Liver (tissue), 9 donors: Measurements from ENCODE around the gene SGSH. TPM values are rescaled to one million over a fixed set of nuclear protein-coding genes. Genes with fewer than 3 reads are reported as not detected.
"Not testable (repeated sequence)": the region's sequence is repeated elsewhere in the genome, so short reads cannot be mapped to it uniquely, and the experiment has no call there.

Experiments
- DNase-seq: peaks from one replicate; pipeline ENCODE4 v3.0.0-alpha.2; 2017; ENCODE audit warnings: low spot score
- H3K27ac ChIP-seq, 2 donors: one replicate each; pipeline ENCODE4 v1.7.0; 2013; ENCODE audit warnings: inconsistent platforms in 2 of 2, low read length in 2 of 2, control low read depth in 1 of 2, low read depth in 1 of 2, mild to moderate bottlenecking in 1 of 2
- H3K27me3 ChIP-seq, 4 donors: one replicate each; pipeline versions ENCODE4 v1.6.1 to v1.7.0; 2013; ENCODE audit warnings: low read length in 3 of 4, inconsistent platforms in 1 of 4, mild to moderate bottlenecking in 1 of 4, moderate library complexity in 1 of 4; ENCODE audit not compliant: control insufficient read depth in 4 of 4, insufficient read depth in 4 of 4
- H3K36me3 ChIP-seq, 4 donors: one replicate each; pipeline versions ENCODE4 v1.6.1 to v1.7.0; 2013; ENCODE audit warnings: low read length in 3 of 4, mild to moderate bottlenecking in 3 of 4, low read depth in 1 of 4, moderate library complexity in 1 of 4; ENCODE audit not compliant: control insufficient read depth in 4 of 4, insufficient read depth in 3 of 4
- H3K4me1 ChIP-seq, 4 donors: one replicate each; pipeline versions ENCODE4 v1.6.1 to v1.7.0; 2013; ENCODE audit warnings: low read length in 3 of 4, mild to moderate bottlenecking in 3 of 4, moderate library complexity in 1 of 4; ENCODE audit not compliant: control insufficient read depth in 4 of 4, insufficient read depth in 4 of 4
- H3K4me3 ChIP-seq, 3 donors: one replicate each; pipeline versions ENCODE4 v1.6.1 to v1.7.0; 2013; ENCODE audit warnings: low read length in 3 of 3, control low read depth in 1 of 3, low read depth in 1 of 3, mild to moderate bottlenecking in 1 of 3
- H3K9ac ChIP-seq, 2 donors: one replicate each; pipeline ENCODE4 v1.7.0; 2013; ENCODE audit warnings: low read length in 2 of 2, mild to moderate bottlenecking in 2 of 2, moderate library complexity in 2 of 2, control low read depth in 1 of 2, low read depth in 1 of 2
- H3K9me3 ChIP-seq, 4 donors: one replicate each; pipeline versions ENCODE4 v1.6.1 to v1.7.0; 2013; ENCODE audit warnings: low read length in 3 of 4; ENCODE audit not compliant: control insufficient read depth in 4 of 4
- ATF3 ChIP-seq: IDR thresholded peaks from 2 replicates; pipeline ENCODE4 v1.6.1; 2016; ENCODE audit warnings: antibody characterized with exemption
- EGR1 ChIP-seq, 2 donors: IDR thresholded peaks; 2 replicates each; pipeline ENCODE4 v1.6.1; 2016 to 2018; ENCODE audit warnings: antibody characterized with exemption in 2 of 2, low read depth in 2 of 2
- FOXA1 ChIP-seq: IDR thresholded peaks from 2 replicates; pipeline ENCODE4 v1.6.1; 2016; ENCODE audit warnings: antibody characterized with exemption
- FOXA2 ChIP-seq: IDR thresholded peaks from 2 replicates; pipeline ENCODE4 v1.6.1; 2016; ENCODE audit warnings: antibody characterized with exemption
- GABPA ChIP-seq, 2 donors: IDR thresholded peaks in 1 of 2; conservative IDR thresholded peaks in 1 of 2; 2 replicates each; pipeline ENCODE4 v1.6.1; 2016; ENCODE audit warnings: antibody characterized with exemption in 2 of 2, mild to moderate bottlenecking in 1 of 2, moderate library complexity in 1 of 2
- HNF4A ChIP-seq, 2 donors: conservative IDR thresholded peaks; 2 replicates each; pipeline ENCODE4 v1.6.1; 2016; ENCODE audit warnings: antibody characterized with exemption in 2 of 2, mild to moderate bottlenecking in 2 of 2
- HNF4G ChIP-seq: IDR thresholded peaks from 2 replicates; pipeline ENCODE4 v1.6.1; 2016; ENCODE audit warnings: antibody characterized with exemption
- JUND ChIP-seq, 2 donors: IDR thresholded peaks; 2 replicates each; pipeline ENCODE4 v1.6.1; 2016; ENCODE audit warnings: antibody characterized with exemption in 2 of 2
- NR2F2 ChIP-seq: IDR thresholded peaks from 2 replicates; pipeline ENCODE4 v1.6.1; 2016; ENCODE audit warnings: antibody characterized with exemption
- RAD21 ChIP-seq, 2 donors: IDR thresholded peaks; 2 replicates each; pipeline ENCODE4 v1.6.1; 2016; ENCODE audit warnings: antibody characterized with exemption in 2 of 2, mild to moderate bottlenecking in 2 of 2
- RXRA ChIP-seq, 2 donors: IDR thresholded peaks; 2 replicates each; pipeline ENCODE4 v1.6.1; 2017 to 2018; ENCODE audit warnings: antibody characterized with exemption in 2 of 2, mild to moderate bottlenecking in 1 of 2
- SP1 ChIP-seq: IDR thresholded peaks from 2 replicates; pipeline ENCODE4 v1.6.1; 2018; ENCODE audit warnings: antibody characterized with exemption, mild to moderate bottlenecking
- YY1 ChIP-seq: IDR thresholded peaks from 2 replicates; pipeline ENCODE4 v1.6.1; 2016; ENCODE audit warnings: antibody characterized with exemption, mild to moderate bottlenecking
- WGBS: extraction: QIAGEN DNeasy Blood & Tissue Kit; methylation state at CpG from one replicate; pipeline ENCODE4 v1.1.7; 2013; 5-methylcytosine and 5-hydroxymethylcytosine counted together
- polyA plus RNA-seq, 2 donors: library from polyadenylated mRNA; stranded (reverse) in 1 of 2; unstranded in 1 of 2; fragments of 200-250 nt in 1 of 2; fragments of >200 nt in 1 of 2; fragmentation: Nextera tagmentation in 1 of 2; extraction: Ambion mirVana in 1 of 2; gene quantifications; one replicate each; pipeline versions ENCODE4 v1.2.1 to v1.2.3, GENCODE V29; 2013 to 2015
- total RNA-seq, 2 donors: library from RNA; depleted of rRNA; stranded (reverse); fragments of >200 nt; gene quantifications; one replicate each; pipeline ENCODE4 v1.2.3, GENCODE V29; 2014
- TF ChIP-seq, protein P1 (sequence below): fragments of 150-350 bp; IDR thresholded peaks from 2 replicates; pipeline ENCODE4 v1.5.1; 2017; ENCODE audit warnings: improper control_type of control experiment, low read depth, low read length; ENCODE audit not compliant: missing input control
- TF ChIP-seq, protein P2 (sequence below): IDR thresholded peaks from 2 replicates; pipeline ENCODE4 v1.6.1; 2016; ENCODE audit warnings: antibody characterized with exemption, mild to moderate bottlenecking
- donor health status: healthy.
- donor health status: healthy.
- donor health status: healthy.
- donor health status: healthy.
- donor health status: healthy.

SGSH gene
- total and polyA plus RNA-seq, 4 donors = 5.8 to 19.8 (median 12.9) TPM

DNA sequence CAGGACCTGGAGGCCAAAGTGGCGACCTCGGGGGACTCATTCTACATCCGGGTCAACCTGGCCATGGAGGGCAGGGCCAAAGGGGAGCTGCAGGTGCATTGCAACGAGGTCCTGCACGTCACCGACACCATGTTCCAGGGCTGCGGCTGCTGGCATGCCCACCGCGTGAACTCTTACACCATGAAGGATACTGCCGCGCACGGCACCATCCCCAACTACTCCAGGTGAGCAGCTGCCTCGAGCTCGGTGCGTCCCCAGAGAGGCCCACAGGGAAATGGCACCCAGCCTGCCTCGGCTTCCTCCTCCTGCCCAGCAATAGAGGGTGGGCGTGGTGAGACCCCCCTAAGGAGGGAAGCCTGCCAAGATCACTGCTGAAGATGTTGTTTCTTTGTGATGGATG is 17.9 kb downstream of the SGSH start:
- Histone ChIP-seq H3K4me3 (no peak overlapping the region), H3K9ac (no peak overlapping the region), H3K27me3 (no peaks in the 10 kb centered on the region), H3K9me3 (no peaks in the 10 kb centered on the region), H3K4me1 (no peaks in the 10 kb centered on the region), H3K27ac (no peak overlapping the region), H3K36me3 (no peaks in the 10 kb centered on the region)
- no peak for DNase-seq
- TF ChIP-seq, protein P1, sequence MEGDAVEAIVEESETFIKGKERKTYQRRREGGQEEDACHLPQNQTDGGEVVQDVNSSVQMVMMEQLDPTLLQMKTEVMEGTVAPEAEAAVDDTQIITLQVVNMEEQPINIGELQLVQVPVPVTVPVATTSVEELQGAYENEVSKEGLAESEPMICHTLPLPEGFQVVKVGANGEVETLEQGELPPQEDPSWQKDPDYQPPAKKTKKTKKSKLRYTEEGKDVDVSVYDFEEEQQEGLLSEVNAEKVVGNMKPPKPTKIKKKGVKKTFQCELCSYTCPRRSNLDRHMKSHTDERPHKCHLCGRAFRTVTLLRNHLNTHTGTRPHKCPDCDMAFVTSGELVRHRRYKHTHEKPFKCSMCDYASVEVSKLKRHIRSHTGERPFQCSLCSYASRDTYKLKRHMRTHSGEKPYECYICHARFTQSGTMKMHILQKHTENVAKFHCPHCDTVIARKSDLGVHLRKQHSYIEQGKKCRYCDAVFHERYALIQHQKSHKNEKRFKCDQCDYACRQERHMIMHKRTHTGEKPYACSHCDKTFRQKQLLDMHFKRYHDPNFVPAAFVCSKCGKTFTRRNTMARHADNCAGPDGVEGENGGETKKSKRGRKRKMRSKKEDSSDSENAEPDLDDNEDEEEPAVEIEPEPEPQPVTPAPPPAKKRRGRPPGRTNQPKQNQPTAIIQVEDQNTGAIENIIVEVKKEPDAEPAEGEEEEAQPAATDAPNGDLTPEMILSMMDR = no peak
- TF ChIP-seq FOXA2 (no peak), HNF4G (no peak), NR2F2 (no peak), GABPA (IDR thresholded peaks at IDR 0.05 in 1 of 2, conservative IDR thresholded peaks at IDR 0.05 in 1 of 2) (no peak), JUND (IDR thresholded peaks at IDR 0.05) (no peak), EGR1 (IDR thresholded peaks at IDR 0.05; ENCODE audit: low read depth in 2 of 2) (no peak), YY1 (no peak), ATF3 (no peak), SP1 (no peak), FOXA1 (no peak), RXRA (IDR thresholded peaks at IDR 0.05) (no peak), HNF4A (conservative IDR thresholded peaks at IDR 0.05) (no peak)
- TF ChIP-seq, protein P2, sequence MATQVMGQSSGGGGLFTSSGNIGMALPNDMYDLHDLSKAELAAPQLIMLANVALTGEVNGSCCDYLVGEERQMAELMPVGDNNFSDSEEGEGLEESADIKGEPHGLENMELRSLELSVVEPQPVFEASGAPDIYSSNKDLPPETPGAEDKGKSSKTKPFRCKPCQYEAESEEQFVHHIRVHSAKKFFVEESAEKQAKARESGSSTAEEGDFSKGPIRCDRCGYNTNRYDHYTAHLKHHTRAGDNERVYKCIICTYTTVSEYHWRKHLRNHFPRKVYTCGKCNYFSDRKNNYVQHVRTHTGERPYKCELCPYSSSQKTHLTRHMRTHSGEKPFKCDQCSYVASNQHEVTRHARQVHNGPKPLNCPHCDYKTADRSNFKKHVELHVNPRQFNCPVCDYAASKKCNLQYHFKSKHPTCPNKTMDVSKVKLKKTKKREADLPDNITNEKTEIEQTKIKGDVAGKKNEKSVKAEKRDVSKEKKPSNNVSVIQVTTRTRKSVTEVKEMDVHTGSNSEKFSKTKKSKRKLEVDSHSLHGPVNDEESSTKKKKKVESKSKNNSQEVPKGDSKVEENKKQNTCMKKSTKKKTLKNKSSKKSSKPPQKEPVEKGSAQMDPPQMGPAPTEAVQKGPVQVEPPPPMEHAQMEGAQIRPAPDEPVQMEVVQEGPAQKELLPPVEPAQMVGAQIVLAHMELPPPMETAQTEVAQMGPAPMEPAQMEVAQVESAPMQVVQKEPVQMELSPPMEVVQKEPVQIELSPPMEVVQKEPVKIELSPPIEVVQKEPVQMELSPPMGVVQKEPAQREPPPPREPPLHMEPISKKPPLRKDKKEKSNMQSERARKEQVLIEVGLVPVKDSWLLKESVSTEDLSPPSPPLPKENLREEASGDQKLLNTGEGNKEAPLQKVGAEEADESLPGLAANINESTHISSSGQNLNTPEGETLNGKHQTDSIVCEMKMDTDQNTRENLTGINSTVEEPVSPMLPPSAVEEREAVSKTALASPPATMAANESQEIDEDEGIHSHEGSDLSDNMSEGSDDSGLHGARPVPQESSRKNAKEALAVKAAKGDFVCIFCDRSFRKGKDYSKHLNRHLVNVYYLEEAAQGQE = no peak
- 93% methylated on average over 17 of the region's 17 CpGs for WGBS

DNA sequence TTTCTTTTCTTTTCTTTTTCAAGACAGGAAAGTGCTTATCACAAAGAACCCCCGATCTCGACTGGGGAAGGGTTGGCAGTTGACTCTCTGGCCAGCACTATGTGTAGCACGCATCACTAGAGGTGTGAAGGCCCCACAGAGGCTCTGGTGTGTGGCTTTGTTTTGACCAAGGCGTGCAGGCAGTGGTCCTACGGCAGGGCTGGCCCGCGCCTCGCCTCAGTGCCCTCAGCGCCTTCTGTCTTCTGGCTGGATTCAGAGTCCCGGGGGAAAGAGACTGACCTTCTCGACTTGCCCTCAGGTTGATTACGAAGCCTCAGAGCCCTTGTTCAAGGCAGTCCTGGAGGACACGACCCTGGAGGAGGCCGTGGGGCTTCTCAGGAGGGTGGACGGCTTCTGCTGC is 18.7 kb downstream of the SGSH start:
- WGBS = 91% methylated on average over 15 of the region's 15 CpGs
- TF ChIP-seq RAD21 (IDR thresholded peaks at IDR 0.05) = no peak
- Histone ChIP-seq H3K4me3 (no peak overlapping the region), H3K27ac (no peak overlapping the region), H3K9ac (no peak overlapping the region), H3K9me3 (no peaks in the 10 kb centered on the region), H3K4me1 (no peaks in the 10 kb centered on the region), H3K36me3 (no peaks in the 10 kb centered on the region), H3K27me3 (no peaks in the 10 kb centered on the region)
- no peak for DNase-seq

DNA sequence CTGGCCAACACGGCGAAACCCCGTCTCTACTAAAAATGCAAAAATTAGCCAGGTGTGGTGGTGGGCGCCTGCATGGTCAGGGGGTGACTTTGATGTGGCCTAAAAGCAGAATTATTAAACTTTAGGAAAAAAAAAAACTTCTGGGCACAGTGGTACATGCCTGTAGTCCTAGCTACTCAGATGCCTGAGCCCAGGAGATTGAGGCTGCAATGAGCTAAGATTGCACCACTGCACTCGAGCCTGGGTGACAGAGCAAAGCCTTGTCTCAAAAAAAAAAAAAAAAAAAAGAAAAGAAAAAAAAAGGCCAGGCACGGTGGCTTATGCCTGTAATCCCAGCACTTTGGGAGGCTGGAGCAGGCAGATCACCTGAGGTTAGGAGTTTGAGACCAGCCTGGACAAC is 20.8 kb downstream of the SGSH start:
- not testable (repeated sequence) for H3K9me3 ChIP-seq, H3K27me3 ChIP-seq, H3K4me3 ChIP-seq, H3K27ac ChIP-seq, H3K36me3 ChIP-seq, H3K4me1 ChIP-seq, DNase-seq, H3K9ac ChIP-seq
- WGBS = 74% methylated on average over 6 of the region's 6 CpGs
